Gastrocnemius medialis (tissue), 4 donors: Measurements from ENCODE around the gene FASTKD1. TPM values are rescaled to one million over a fixed set of nuclear protein-coding genes. Genes with fewer than 3 reads are reported as not detected.
"Not testable (repeated sequence)": the region's sequence is repeated elsewhere in the genome, so short reads cannot be mapped to it uniquely, and the experiment has no call there.

Experiments
- ATAC-seq, 2 donors: fragments of 150-250 bp; one replicate each; pipeline ENCODE4 v1.9.1; 2016
- DNase-seq, 2 donors: peaks; one replicate each; pipeline ENCODE4 v3.0.0-alpha.2; 2019
- H3K27ac ChIP-seq, 4 donors: fragments of 200-600 bp; sonication (generic); 1 replicate in 1 of 4; 2 replicates in 3 of 4; pipeline ENCODE4 v1.5.1; 2016 to 2018; ENCODE audit warnings: mild to moderate bottlenecking in 2 of 4, moderate library complexity in 1 of 4
- H3K27me3 ChIP-seq, 3 donors: fragments of 200-600 bp; sonication (generic) in 2 of 3; 1 replicate in 1 of 3; 2 replicates in 2 of 3; pipeline versions ENCODE4 v1.5.1 to v1.6.0; 2016 to 2019; ENCODE audit warnings: mild to moderate bottlenecking in 1 of 3, moderate library complexity in 1 of 3
- H3K36me3 ChIP-seq, 2 donors: fragments of 200-600 bp; sonication (generic) in 1 of 2; one replicate each; pipeline ENCODE4 v1.5.1; 2017 to 2018
- H3K4me1 ChIP-seq, 2 donors: fragments of 200-600 bp; sonication (generic) in 1 of 2; one replicate each; pipeline ENCODE4 v1.5.1; 2016 to 2017; ENCODE audit warnings: mild to moderate bottlenecking in 2 of 2
- H3K4me3 ChIP-seq, 4 donors: fragments of 200-600 bp; sonication (generic) in 3 of 4; 1 replicate in 1 of 4; 2 replicates in 3 of 4; pipeline ENCODE4 v1.5.1; 2016 to 2019; ENCODE audit warnings: mild to moderate bottlenecking in 2 of 4
- H3K9me3 ChIP-seq, 3 donors: fragments of 200-600 bp; sonication (generic) in 2 of 3; 1 replicate in 1 of 3; 2 replicates in 2 of 3; pipeline ENCODE4 v1.5.1; 2016 to 2019
- POLR2A ChIP-seq, 2 donors: fragments of 450-650 bp; IDR thresholded peaks; one replicate each; pipeline ENCODE4 v1.6.1; 2017; ENCODE audit warnings: antibody characterized with exemption in 2 of 2, mild to moderate bottlenecking in 2 of 2, moderate library complexity in 2 of 2
- in situ Hi-C, 4 donors: fragments of 200-750 bp; cut with MboI; loops; one replicate each; pipeline versions ENCODE4 v1.15.0 to v1.8.0; 2017; ENCODE audit warnings: low sequenced_read_pairs in 4 of 4
- intact Hi-C: fragments of 100-400 bp; cut with DNase I; formaldehyde crosslinking; loops from one replicate; pipeline ENCODE4 v1.15.1; 2023; ENCODE audit warnings: low total_unique reads
- total RNA-seq, 4 donors: library from RNA; depleted of rRNA; stranded (reverse); fragments of >200 nt; gene quantifications; one replicate each; pipeline versions ENCODE4 v1.1.0 to v1.2.3, GENCODE V29; 2016
- TF ChIP-seq, protein P1 (sequence below), 5 experiments: fragments of 450-650 bp in 3 of 5; fragments of 200-600 bp in 2 of 5; sonication (generic) in 2 of 5; IDR thresholded peaks in 4 of 5; conservative IDR thresholded peaks in 1 of 5; 1 replicate in 4 of 5; 2 replicates in 1 of 5; pipeline ENCODE4 v1.5.1; 2016 to 2019; ENCODE audit warnings: antibody characterized with exemption in 5 of 5, mild to moderate bottlenecking in 3 of 5, moderate library complexity in 3 of 5

The FASTKD1 gene
- total RNA-seq, 4 donors from 2014 or later: 9.7 to 27.4 (median 12.9) TPM

DNA sequence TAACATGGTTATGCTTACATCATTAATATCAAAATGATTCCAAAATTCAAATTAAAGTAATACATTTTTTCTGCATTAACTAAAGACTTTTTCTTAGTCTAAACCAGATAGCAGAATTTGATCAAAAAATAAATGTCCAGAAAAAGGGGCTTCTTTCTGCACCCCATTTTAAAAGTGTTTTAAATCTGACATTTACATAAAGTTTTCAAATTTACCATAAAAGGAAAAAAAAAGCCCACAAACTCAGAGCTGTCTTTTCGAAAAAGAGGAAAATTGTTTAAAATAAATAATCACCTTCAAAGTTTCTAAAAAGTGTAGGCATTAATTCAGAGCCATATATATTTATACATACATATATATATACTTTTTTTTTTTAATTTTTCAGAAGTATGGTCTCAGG lies 1.5 kb downstream of the FASTKD1 start:
- no peak overlapping the region for H3K4me3 ChIP-seq
- in situ Hi-C loops: no loop called here
- no peak for ATAC-seq

DNA sequence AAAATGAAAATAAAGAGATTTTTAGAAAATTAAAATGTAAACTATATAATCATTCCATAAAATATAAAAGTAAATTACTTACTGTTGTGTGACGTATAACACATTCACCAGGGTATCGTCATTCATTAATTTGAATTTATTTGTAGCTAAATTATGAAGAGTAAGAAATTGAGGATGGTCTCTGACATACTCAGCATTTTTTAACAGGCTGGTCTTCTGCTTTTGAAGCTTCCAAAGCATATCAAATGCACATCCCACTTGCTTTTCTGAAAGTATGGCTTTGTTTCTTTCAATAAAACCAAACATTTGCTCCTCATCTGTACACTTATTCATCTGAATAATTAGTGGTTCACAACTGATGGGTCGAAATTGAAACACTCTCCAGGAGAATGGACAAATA lies 2.1 kb downstream of the FASTKD1 start:
- Histone ChIP-seq H3K9me3 (no peaks in the 10 kb centered on the region), H3K27ac (no peak overlapping the region), H3K36me3 (no peaks in the 10 kb centered on the region), H3K4me3 (no peak overlapping the region), H3K27me3 (no peaks in the 10 kb centered on the region), H3K4me1 (peaks cover 18 to 20% of the 10 kb centered on the region in 2 donors)
- ATAC-seq (no peak), DNase-seq (no peak)
- in situ Hi-C loops (no loop called here), intact Hi-C loops (loop anchor here (5.0 kb wide), 1 partner anchor 94 kb away; the partner anchor contains the start of gene BBS5)
- TF ChIP-seq, protein P1, sequence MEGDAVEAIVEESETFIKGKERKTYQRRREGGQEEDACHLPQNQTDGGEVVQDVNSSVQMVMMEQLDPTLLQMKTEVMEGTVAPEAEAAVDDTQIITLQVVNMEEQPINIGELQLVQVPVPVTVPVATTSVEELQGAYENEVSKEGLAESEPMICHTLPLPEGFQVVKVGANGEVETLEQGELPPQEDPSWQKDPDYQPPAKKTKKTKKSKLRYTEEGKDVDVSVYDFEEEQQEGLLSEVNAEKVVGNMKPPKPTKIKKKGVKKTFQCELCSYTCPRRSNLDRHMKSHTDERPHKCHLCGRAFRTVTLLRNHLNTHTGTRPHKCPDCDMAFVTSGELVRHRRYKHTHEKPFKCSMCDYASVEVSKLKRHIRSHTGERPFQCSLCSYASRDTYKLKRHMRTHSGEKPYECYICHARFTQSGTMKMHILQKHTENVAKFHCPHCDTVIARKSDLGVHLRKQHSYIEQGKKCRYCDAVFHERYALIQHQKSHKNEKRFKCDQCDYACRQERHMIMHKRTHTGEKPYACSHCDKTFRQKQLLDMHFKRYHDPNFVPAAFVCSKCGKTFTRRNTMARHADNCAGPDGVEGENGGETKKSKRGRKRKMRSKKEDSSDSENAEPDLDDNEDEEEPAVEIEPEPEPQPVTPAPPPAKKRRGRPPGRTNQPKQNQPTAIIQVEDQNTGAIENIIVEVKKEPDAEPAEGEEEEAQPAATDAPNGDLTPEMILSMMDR (IDR thresholded peaks at IDR 0.05 in 4 of 5, conservative IDR thresholded peaks at IDR 0.05 in 1 of 5): no peak
- no peak for TF ChIP-seq POLR2A (IDR thresholded peaks at IDR 0.05)

More for the DNA sequence above, 1.5 kb downstream of the FASTKD1 start:
- no peaks in the 10 kb centered on the region for H3K9me3 ChIP-seq
- H3K27me3 ChIP-seq: no peaks in the 10 kb centered on the region
- peaks cover 18 to 20% of the 10 kb centered on the region in 2 donors for H3K4me1 ChIP-seq
- DNase-seq: no peak
- no peak overlapping the region for H3K27ac ChIP-seq
- no peaks in the 10 kb centered on the region for H3K36me3 ChIP-seq
- no peak for TF ChIP-seq POLR2A (IDR thresholded peaks at IDR 0.05)
- intact Hi-C loops: loop anchor here (5.0 kb wide), 1 partner anchor 95 kb away; the partner anchor contains the start of gene BBS5

- H3K36me3 ChIP-seq, H3K27me3 ChIP-seq, in situ Hi-C loops, ATAC-seq, DNase-seq, H3K4me3 ChIP-seq, H3K9me3 ChIP-seq, H3K27ac ChIP-seq: not testable (repeated sequence)
- intact Hi-C loops: loop anchor here (5.0 kb wide), 1 partner anchor 93 kb away; the partner anchor contains the start of gene BBS5
- H3K4me1 ChIP-seq: peaks cover 18 to 20% of the 10 kb centered on the region in 2 donors
Measured at GRCh38 chr2:169570752-169571151, 2.9 kb downstream of the FASTKD1 start.

DNA sequence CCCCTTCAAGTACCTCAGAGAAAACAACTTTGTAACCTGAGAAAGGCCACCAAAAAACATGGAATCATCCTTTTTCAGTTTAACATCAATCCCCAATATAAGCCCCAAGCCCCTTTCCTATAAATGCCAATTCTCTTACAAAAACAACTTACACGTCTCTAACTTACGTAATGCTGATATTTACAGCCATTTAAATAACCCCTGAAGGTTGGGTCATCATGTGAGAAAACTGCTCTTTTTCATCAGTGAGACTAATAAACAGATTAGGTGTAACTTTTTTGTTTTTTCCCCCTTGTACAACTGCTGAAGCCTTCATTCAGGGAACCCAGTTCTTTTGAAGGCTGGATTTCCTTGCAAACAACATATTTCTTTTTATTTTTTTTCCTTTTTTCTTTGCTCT lies 3.7 kb downstream of the FASTKD1 start:
- DNase-seq (no peak), ATAC-seq (no peak)
- in situ Hi-C loops: no loop called here
- H3K4me1 ChIP-seq: peaks cover 18 to 20% of the 10 kb centered on the region in 2 donors
- H3K27me3 ChIP-seq: no peaks in the 10 kb centered on the region
- no peaks in the 10 kb centered on the region for H3K9me3 ChIP-seq
- H3K27ac ChIP-seq: no peak overlapping the region
- intact Hi-C loops: loop anchor here (5.0 kb wide), 1 partner anchor 93 kb away; the partner anchor contains the start of gene BBS5
- no peak overlapping the region for H3K4me3 ChIP-seq
- no peak for TF ChIP-seq POLR2A (IDR thresholded peaks at IDR 0.05)
- TF ChIP-seq, protein P1 (IDR thresholded peaks at IDR 0.05 in 4 of 5, conservative IDR thresholded peaks at IDR 0.05 in 1 of 5): no peak
- H3K36me3 ChIP-seq: no peaks in the 10 kb centered on the region

- TF ChIP-seq, protein P1 (IDR thresholded peaks at IDR 0.05 in 4 of 5, conservative IDR thresholded peaks at IDR 0.05 in 1 of 5): no peak
- no peak for TF ChIP-seq POLR2A (IDR thresholded peaks at IDR 0.05)
- no peaks in the 10 kb centered on the region for H3K27me3 ChIP-seq
- in situ Hi-C loops: no loop called here
Measured at GRCh38 chr2:169565686-169566085, 8.0 kb downstream of the FASTKD1 start.

DNA sequence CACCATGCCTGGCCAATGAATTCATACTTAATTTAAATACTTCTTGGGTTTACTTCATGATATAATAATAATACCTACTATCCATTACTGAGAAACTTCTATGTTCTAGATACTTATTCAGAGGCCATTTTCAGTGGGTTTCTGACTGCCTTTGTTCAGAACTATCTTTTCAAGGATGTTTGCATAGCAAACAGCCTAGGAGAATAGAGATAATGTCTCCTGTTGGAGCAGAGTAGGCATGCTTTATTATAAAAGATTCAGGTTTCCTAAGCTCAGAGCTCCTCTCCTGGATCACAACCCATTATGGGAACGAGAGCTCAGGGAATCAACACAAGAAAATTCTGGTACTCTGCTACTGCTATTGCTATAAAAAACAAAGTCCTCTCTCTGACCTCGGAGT lies 11.1 kb downstream of the FASTKD1 start:
- DNase-seq (no peak), ATAC-seq (peak in 1 of 2 donors; percentile 15)
- Histone ChIP-seq H3K27me3 (no peaks in the 10 kb centered on the region), H3K27ac (no peak overlapping the region), H3K9me3 (no peaks in the 10 kb centered on the region), H3K4me1 (no peaks in the 10 kb centered on the region), H3K36me3 (peaks cover 0 to 11% of the 10 kb centered on the region in 2 donors), H3K4me3 (no peak overlapping the region)
- TF ChIP-seq, protein P1 (IDR thresholded peaks at IDR 0.05 in 4 of 5, conservative IDR thresholded peaks at IDR 0.05 in 1 of 5): no peak
- no peak for TF ChIP-seq POLR2A (IDR thresholded peaks at IDR 0.05)
- intact Hi-C loops (no loop called here), in situ Hi-C loops (no loop called here)

More at GRCh38 chr2:169565686-169566085, 8.0 kb downstream of the FASTKD1 start:
- DNase-seq (no peak), ATAC-seq (no peak)
- H3K4me3 ChIP-seq: no peak overlapping the region
- no peaks in the 10 kb centered on the region for H3K36me3 ChIP-seq
- H3K27ac ChIP-seq: no peak overlapping the region
- peaks cover 4 to 7% of the 10 kb centered on the region in 2 donors for H3K4me1 ChIP-seq
- intact Hi-C loops: no loop called here
- no peaks in the 10 kb centered on the region for H3K9me3 ChIP-seq

DNA sequence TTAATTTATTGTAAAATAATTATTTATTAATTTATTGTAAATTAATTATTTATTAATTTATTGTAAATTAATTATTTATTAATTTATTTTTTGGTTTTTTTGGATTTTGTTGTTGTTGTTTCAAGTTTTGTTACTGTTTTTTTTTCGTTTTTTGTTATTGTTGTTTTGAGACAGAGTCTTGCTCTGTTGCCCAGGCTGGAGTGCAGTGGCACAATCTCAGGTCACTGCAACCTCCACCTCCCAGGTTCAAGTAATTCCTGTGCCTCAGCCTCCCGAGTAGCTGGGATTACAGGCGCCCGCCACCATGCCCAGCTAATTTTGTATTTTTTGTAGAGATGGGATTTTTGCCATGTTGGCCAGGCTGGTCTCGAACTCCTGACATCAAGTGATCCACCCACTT lies 11.6 kb downstream of the FASTKD1 start:
- H3K4me1 ChIP-seq, H3K9me3 ChIP-seq, intact Hi-C loops, H3K27ac ChIP-seq, in situ Hi-C loops, DNase-seq, H3K4me3 ChIP-seq, H3K27me3 ChIP-seq, ATAC-seq: not testable (repeated sequence)
- peaks cover 0 to 11% of the 10 kb centered on the region in 2 donors for H3K36me3 ChIP-seq
